Dendritic cell treated with granulocyte-macrophage colony-stimulating factor and Interleukin-4, amounts not matched to agents 40 ng/mL and 50 ng/mL, for 4 days (primary cell): Measurements from ENCODE around the gene CERS4.

Experiments used
- H3K27ac Mint-ChIP-seq: one replicate; pipeline ENCODE4 v1.8.0; 2022; ENCODE audit warnings: mild to moderate bottlenecking, mixed read lengths
- H3K27me3 Mint-ChIP-seq: one replicate; pipeline ENCODE4 v1.8.0; 2022; ENCODE audit warnings: mild to moderate bottlenecking, mixed read lengths
- H3K36me3 Mint-ChIP-seq: one replicate; pipeline ENCODE4 v1.8.0; 2022; ENCODE audit warnings: low read depth, mixed read lengths
- H3K4me1 Mint-ChIP-seq: one replicate; pipeline ENCODE4 v1.8.0; 2022; ENCODE audit warnings: low read depth, mixed read lengths
- H3K4me3 Mint-ChIP-seq: one replicate; pipeline ENCODE4 v1.8.0; 2022; ENCODE audit warnings: mild to moderate bottlenecking, moderate library complexity, mixed read lengths
- H3K9me3 Mint-ChIP-seq: one replicate; pipeline ENCODE4 v1.8.0; 2022; ENCODE audit warnings: mixed read lengths
- intact Hi-C: fragments of 100-400 bp; cut with micrococcal nuclease; formaldehyde crosslinking; loops from one replicate; pipeline ENCODE4 v1.15.0; 2022

The CERS4 gene, protein sequence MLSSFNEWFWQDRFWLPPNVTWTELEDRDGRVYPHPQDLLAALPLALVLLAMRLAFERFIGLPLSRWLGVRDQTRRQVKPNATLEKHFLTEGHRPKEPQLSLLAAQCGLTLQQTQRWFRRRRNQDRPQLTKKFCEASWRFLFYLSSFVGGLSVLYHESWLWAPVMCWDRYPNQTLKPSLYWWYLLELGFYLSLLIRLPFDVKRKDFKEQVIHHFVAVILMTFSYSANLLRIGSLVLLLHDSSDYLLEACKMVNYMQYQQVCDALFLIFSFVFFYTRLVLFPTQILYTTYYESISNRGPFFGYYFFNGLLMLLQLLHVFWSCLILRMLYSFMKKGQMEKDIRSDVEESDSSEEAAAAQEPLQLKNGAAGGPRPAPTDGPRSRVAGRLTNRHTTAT

DNA sequence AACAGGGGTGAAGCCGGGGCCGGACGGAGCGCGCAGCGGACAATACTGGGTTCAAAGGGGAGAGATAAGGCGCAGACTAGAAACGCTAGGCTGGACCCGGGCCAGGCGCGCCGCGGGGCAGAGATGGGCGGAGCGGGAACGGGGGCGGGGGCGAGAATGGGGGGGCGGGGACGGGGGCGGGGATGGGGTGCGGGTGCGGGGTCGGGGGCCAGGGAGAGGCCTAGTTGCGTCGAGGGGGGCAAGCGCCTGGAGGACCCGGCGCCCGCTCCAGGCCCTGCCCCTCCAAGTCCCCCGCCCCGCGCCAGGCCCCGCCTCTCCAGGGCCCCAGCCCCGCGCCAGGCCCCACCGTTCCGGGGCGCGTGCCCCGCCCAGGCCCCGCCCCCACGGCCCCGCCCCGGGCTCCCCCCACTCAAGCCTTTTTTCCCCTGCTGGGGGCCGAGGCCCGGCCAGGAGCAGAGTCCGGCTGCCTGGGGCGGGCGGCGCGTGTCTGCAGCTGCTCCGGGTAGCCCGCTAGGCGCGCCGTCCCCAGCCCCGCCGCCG, at the start of gene CERS4:
CERS4 (plus strand) TSS at position 449 of the 540 bp plus-strand sequence. CDS start 41,707 bp downstream, outside the sequence.
- Mint-ChIP-seq H3K27me3 (peaks cover 72% of the 10 kb centered on the region), H3K4me3 (peak within 1 kb of the TSS; percentile 61)
- intact Hi-C loops, result no loop called here

DNA sequence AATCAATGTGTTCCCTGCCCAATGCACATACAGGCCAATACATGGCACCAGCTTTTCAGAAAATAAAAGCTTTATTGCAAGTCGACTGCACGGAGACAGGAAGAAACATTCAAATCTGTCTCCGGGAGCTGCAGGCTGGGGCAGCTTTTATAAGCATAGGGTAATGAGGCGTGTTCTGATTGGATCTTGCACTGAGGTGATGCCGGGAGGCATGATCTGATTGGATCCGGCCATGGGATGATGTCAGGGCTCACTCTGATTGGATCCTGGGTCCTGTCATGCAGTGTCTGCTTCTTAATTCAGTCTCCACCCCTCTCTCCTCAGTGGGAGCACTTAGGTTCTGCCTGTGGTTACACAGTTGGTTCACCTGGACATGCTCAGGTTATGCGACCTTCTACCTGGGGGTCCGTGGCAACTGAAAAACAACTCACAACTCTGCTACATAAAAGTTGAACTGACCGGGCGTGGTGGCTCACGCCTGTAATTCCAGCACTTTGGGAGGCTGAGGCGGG, 48.0 kb upstream of the CERS4 start:
- intact Hi-C loops, result no loop called here

More for the DNA sequence above, at the start of gene CERS4:
- Mint-ChIP-seq H3K4me1 (peaks cover 13% of the 10 kb centered on the region), H3K36me3 (no peaks in the 10 kb centered on the region), H3K9me3 (no peaks in the 10 kb centered on the region), H3K27ac (no peak within 1 kb of the TSS)

DNA sequence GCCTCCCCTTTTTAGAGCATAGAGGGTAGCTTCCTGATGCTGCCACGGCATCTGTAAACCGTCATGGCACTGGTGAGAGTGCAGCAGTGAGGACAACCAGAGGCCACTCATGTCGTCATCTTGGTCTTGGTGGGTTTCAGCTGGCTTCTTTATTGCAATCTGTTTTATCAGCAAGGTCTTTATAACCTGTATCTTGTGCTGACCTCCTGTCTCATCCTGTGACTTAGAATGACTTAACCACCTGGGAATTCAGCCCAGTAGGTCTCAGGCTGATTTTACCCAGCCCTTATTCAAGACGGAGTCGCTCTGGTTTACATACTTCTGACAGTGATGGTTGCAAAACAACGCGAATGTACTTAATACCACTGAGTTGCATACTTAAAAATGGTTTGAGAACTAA, 45.4 kb upstream of the CERS4 start:
- no peak overlapping the region for H3K27ac Mint-ChIP-seq
- peaks cover 6% of the 10 kb centered on the region for H3K4me1 Mint-ChIP-seq
- H3K9me3 Mint-ChIP-seq, result no peaks in the 10 kb centered on the region
- no peak overlapping the region for H3K4me3 Mint-ChIP-seq
- peaks cover 16% of the 10 kb centered on the region for H3K27me3 Mint-ChIP-seq
- intact Hi-C loops, result no loop called here
- H3K36me3 Mint-ChIP-seq, result no peaks in the 10 kb centered on the region

More for the DNA sequence above, 48.0 kb upstream of the CERS4 start:
- Mint-ChIP-seq H3K36me3 (no peaks in the 10 kb centered on the region), H3K27ac (no peak overlapping the region), H3K4me1 (peaks cover 6% of the 10 kb centered on the region), H3K9me3 (no peaks in the 10 kb centered on the region), H3K4me3 (no peak overlapping the region), H3K27me3 (peaks cover 20% of the 10 kb centered on the region)

DNA sequence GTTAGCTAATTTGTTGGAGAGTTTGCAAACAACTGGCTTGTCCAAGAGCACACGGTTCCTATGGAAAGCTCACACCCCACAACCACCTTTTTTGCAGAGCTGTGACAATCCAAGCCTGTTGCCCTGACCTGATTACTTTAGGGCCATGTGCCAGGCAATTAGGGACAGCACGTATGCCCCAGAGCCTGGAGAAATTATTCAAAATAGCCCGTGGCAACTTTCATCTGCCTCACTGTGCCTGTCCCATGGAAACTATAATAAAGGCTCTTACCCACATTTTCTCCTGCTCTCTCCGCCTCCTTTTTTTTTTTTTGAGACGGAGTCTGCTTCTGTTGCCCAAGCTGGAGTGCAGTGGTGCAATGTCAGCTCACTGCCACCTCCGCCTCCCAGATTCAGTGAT, 41.2 kb upstream of the CERS4 start:
- H3K4me1 Mint-ChIP-seq, result no peaks in the 10 kb centered on the region
- H3K27ac Mint-ChIP-seq, result no peak overlapping the region
- no peak overlapping the region for H3K4me3 Mint-ChIP-seq
- H3K36me3 Mint-ChIP-seq, result no peaks in the 10 kb centered on the region
- intact Hi-C loops, result no loop called here
- H3K9me3 Mint-ChIP-seq, result no peaks in the 10 kb centered on the region
- peaks cover 25% of the 10 kb centered on the region for H3K27me3 Mint-ChIP-seq

DNA sequence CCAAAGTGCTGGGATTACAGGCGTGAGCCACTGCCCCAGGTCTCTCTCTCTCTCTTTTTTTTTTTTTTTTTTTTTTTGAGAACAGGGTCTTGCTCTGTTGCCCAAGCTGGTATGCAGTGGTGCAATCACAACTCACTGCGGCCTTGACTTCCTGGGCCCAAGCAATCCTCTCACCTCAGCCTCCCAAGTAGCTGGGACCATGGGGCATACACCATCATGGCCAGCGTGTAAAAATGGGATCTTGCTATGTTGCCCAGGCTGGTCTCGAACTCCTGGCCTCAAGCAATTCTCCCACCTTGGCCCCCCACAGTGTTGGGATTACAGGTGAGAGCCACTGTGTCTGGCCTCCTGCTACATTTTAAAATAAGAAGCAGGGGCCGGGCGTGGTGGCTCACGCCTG, 40.6 kb upstream of the CERS4 start:
- H3K36me3 Mint-ChIP-seq, result no peaks in the 10 kb centered on the region
- H3K4me1 Mint-ChIP-seq, result no peaks in the 10 kb centered on the region
- H3K4me3 Mint-ChIP-seq, result no peak overlapping the region
- H3K9me3 Mint-ChIP-seq, result no peaks in the 10 kb centered on the region
- no peak overlapping the region for H3K27ac Mint-ChIP-seq
- peaks cover 23% of the 10 kb centered on the region for H3K27me3 Mint-ChIP-seq
- intact Hi-C loops, result no loop called here

DNA sequence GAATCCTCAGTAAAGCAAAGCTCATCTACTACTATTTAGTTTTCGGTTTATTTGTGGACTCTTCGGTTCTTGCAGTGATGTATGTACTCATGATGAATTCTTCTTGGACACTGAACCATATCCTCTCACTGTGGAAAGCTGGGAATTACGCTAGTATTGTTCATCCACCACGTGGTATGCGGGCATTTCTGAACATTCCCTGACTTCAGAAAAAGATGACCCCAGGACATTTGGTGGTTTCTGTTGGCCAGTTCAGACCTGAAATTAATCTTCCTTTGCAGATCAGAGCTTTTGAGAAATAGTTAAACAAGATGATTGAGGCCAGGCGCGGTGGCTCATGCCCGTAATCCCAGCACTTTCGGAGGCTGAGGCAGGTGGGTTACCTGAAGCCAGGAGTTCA, 34.5 kb upstream of the CERS4 start:
- intact Hi-C loops, result no loop called here
- Mint-ChIP-seq H3K27me3 (peaks cover 16% of the 10 kb centered on the region), H3K27ac (no peak overlapping the region), H3K36me3 (no peaks in the 10 kb centered on the region), H3K9me3 (no peaks in the 10 kb centered on the region), H3K4me3 (no peak overlapping the region), H3K4me1 (no peaks in the 10 kb centered on the region)

DNA sequence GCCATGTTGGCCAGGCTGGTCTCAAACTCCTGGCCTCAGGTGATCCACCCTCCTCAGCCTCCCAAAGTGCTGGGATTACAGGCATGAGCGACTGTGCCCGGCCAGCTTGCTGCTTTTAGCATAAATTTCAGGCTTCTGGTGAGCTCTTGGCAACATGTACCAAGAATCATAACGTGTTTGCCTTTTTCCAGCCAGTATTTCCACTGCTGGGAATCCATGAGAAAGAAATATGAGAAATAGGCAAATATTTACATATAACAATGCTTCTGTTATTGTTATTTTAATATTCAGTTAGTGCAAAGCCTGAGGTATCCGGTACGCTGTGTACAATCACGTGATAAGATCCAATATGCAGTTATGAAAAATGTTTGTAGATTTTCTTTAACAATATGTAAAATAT, 29.2 kb upstream of the CERS4 start:
- Mint-ChIP-seq H3K9me3 (no peaks in the 10 kb centered on the region), H3K27ac (no peak overlapping the region), H3K4me3 (no peak overlapping the region), H3K4me1 (peaks cover 17% of the 10 kb centered on the region), H3K36me3 (no peaks in the 10 kb centered on the region), H3K27me3 (peaks cover 4% of the 10 kb centered on the region)
- intact Hi-C loops, result no loop called here

DNA sequence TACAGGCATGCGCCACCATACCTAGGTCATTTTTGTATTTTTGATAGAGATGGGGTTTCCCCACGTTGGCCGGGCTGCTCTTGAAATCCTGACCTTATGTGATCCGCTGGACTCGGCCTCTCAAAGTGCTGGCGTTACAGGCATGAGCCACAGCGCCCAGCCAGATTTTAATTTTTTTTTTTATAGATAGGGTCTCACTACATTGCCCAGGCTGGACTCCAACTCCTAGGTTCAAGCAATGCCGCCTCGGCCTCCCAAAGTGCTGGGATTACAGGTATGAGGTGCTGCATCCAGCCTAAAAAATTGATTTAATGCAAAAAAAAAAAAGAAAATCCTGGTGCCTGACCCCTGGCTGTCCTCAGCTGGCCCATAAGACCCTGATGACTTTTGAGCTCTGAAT, 24.9 kb upstream of the CERS4 start:
- Mint-ChIP-seq H3K9me3 (no peaks in the 10 kb centered on the region), H3K4me1 (peaks cover 33% of the 10 kb centered on the region), H3K27ac (no peak overlapping the region), H3K4me3 (no peak overlapping the region), H3K27me3 (peaks cover 6% of the 10 kb centered on the region), H3K36me3 (no peaks in the 10 kb centered on the region)
- intact Hi-C loops, result no loop called here

DNA sequence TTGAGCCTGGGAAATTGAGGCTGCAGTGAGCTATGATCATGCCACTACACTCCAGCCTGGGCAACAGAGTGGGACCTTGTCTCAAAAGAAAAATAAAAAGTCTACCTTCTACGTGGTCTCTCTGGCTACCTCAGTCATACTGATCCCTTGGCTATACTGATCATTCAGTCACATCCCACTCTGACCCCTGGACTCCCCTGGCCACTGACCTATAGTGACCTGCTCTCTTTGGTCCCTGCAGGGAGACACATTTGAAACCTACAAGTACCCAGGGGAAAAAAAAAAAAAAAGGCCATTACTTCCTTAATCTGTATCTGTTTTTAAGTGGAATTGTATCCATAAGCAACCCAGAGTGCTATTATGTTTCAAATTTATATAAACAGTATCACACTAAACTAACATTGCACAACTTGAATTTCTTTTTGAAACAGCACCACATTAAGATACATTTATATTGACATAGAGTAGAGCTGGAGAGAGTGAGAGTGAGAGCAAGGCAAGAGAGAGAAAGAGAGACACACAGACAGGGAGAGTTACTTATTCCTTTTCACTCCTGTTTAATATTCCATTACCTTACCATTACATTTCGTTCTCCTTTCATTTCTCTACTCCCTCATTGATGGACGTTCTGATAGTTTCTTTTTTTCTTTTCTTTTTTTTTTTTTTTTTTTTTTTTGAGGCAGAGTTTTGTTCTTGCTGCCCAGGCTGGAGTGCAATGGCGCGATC, 23.7 kb upstream of the CERS4 start:
- Mint-ChIP-seq H3K4me1 (peaks cover 33% of the 10 kb centered on the region), H3K4me3 (no peak overlapping the region), H3K36me3 (no peaks in the 10 kb centered on the region), H3K9me3 (no peaks in the 10 kb centered on the region), H3K27me3 (peaks cover 6% of the 10 kb centered on the region), H3K27ac (no peak overlapping the region)
- intact Hi-C loops, result no loop called here

DNA sequence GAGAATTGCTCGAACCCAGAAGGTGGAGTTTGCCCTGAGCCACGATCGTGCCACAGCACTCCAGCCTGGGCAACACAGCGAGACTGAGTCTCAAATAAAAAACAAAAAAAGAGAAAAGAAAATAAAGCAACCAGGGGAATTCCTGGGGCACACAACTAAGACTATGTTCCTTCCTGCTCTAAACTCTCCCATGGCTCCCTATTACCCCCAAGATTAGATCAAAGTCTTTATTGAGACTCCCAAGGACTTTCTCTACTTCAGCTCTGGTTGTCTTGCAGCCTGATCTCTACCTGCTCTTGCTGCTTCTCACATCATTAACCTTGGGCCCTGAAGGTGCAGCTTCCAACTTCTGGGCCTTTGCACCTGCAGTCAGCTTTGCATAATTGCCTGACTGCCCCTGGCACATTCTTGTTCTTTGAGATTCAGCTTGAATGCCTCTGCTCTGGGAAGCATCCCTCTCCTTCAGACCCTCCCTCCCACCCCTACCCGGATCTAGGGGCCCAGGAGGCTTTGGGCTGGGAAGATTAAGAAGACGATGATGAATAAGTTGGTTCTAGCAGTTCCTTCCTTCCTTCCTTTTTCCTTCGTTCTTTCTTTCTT, 16.8 kb upstream of the CERS4 start:
- Mint-ChIP-seq H3K27me3 (no peaks in the 10 kb centered on the region), H3K4me1 (peaks cover 59% of the 10 kb centered on the region), H3K36me3 (peaks cover 6% of the 10 kb centered on the region), H3K4me3 (no peak overlapping the region), H3K27ac (peak overlapping the region; percentile 93), H3K9me3 (peaks cover 9% of the 10 kb centered on the region)
- intact Hi-C loops, result no loop called here

DNA sequence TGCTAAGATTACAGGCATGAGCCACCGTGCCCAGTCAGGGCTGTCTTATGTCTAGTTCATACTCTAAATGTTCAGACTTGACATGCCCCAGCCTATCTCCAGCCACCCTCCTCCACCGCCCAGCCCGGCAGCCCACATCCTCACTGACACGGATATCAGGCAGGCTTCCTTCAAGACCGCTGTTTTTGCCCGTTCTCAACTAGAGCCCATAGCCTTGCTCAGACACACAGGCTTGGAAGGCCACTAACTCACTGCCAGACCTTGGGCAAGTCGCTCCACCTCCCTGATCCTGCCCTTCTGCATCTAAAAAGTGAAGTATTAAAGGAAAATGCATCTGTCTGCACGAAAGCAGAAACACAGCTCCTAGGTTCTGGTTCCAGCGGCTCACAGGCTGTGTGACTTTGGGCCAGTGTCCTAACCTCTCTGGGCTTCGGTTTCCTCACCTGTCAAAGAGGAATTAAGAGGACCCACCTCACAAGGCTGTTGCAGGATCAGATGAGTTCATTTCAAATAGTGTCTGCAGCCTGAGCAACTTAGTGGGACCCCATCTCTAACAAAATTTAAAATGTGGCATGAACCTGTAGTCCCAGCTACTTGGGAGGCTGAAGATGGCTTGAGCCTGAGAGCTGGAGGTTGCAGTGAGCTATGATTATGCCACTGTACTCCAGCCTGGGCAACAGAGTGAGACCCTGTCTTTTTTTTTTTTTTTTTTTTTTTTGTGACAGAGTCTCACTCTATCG, 14.5 kb upstream of the CERS4 start:
- H3K4me1 Mint-ChIP-seq, result peaks cover 55% of the 10 kb centered on the region
- peaks cover 9% of the 10 kb centered on the region for H3K9me3 Mint-ChIP-seq
- peaks cover 2% of the 10 kb centered on the region for H3K27me3 Mint-ChIP-seq
- intact Hi-C loops, result no loop called here
- peaks cover 6% of the 10 kb centered on the region for H3K36me3 Mint-ChIP-seq
- peak overlapping the region; percentile 93 for H3K27ac Mint-ChIP-seq
- H3K4me3 Mint-ChIP-seq, result peak overlapping the region; percentile 70

DNA sequence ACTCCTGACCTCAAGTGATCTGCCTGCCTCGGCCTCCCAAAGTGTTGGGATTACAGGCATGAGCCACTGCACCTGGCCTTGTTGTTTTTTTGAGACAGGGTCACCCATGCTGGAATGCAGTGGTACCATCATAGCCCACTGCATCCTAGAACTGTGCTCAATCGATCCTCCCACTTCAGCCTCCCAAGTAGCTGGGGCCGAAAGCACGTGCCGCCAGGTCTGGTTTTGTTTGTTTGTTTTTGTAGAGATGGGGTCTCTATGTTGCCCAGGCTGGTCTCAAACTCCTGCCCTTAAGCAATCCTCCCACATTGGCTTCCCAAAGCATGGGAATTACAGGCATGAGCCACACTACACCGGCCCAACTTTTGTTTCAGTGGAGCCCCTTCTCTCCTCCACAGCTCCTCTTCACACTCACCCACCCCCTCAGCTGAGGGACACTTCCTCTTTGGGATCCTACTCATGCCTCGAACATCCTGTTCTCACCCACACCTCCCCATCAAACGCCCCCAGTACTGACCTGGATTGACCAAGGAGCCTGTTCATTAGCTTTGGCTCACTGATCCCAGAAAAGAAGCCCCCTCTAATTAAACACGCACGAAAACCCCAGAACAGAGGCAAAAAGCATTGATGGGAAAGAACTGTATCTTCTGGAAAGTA, 12.8 kb upstream of the CERS4 start:
- Mint-ChIP-seq H3K9me3 (peaks cover 7% of the 10 kb centered on the region), H3K4me1 (peaks cover 55% of the 10 kb centered on the region), H3K4me3 (no peak overlapping the region), H3K27ac (peak overlapping the region; percentile 28), H3K36me3 (peaks cover 6% of the 10 kb centered on the region), H3K27me3 (peaks cover 12% of the 10 kb centered on the region)
- intact Hi-C loops, result no loop called here
